ENCODE results near the gene ATAD1.
A peak's percentile ranks its signal among the peaks of the same experiment; 100 is the strongest.
"Not testable (repeated sequence)": the region's sequence is repeated elsewhere in the genome, so short reads cannot be mapped to it uniquely, and the experiment has no call there.

Gene ATAD1

DNA sequence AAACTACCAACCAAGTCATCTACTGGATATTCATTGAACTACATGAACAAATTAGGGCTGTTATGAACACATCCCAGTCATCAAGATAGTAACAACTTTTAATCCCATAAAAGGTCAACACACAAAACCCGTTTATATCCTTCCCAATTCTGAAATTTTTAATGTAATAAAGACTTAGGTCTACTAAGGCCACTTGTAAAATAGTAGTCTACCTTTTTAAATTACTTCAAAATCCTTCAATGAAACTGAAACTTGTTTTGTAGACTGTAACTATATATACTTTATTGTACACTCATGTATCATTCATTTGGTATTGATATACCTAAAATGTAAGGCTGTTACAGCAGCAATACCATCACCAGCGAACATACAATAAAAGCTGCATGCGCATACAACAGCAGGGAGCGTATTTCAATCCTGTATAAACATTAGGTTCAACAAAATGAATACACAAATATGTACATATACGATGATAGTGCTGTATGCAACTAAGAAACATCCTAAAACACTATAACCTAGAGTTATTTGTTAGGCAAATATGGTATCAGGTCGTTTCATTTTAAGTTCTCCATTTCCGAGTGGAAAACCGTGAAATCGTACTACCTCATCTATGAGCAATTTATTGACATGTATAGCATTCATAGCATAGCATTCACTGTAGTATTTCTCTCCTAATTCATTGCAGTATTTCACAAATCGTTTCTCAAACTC is 973 bp downstream of the ATAD1 start:
- DNase-seq (ENCODE audit: low read depth in 1 of 2, low spot score in 1 of 2), result no peak
- in situ Hi-C loops (cut with HindIII; ENCODE audit: low pct_unique_long_range_greater_than_20kb, low sequenced_read_pairs), result no loop called here
- TF ChIP-seq JUND (IDR thresholded peaks at IDR 0.05; ENCODE audit: low read depth), result no peak

DNA sequence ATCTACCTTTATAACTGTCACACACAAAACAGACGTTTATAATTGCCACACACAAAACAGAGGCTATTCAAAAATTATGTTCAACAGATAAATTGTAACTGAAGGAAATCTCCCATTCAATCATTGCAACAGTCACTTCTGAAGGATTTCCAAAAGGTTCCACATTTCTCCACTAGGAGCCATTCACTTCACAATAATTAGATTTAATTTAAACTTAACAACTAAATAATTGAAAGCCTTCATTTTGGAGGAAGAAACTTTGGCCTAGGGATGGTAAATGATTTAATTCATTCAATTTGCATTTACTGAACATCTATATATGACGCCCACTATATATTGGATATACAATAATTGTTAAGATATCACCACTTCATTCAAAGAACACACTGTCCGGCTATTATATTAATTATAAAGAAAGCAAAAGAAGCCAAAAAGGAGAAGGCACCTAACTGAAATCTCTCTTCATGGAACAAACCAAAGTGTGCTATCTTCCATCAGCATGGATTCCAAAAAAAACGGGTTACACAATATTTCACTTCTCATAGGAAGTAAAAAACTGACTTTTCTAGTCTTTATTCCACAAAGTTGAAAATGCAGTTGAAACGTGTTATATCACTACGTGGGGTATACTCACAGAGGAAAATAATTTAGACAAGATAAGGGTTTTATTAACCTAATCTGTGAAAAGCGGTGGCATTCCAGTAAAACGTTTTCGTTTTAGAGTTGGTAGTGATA is 1.7 kb downstream of the ATAD1 start:
- DNase-seq (ENCODE audit: low read depth in 1 of 2, low spot score in 1 of 2), result no peak
- TF ChIP-seq JUND (IDR thresholded peaks at IDR 0.05; ENCODE audit: low read depth), result no peak
- in situ Hi-C loops (cut with HindIII; ENCODE audit: low pct_unique_long_range_greater_than_20kb, low sequenced_read_pairs), result no loop called here

DNA sequence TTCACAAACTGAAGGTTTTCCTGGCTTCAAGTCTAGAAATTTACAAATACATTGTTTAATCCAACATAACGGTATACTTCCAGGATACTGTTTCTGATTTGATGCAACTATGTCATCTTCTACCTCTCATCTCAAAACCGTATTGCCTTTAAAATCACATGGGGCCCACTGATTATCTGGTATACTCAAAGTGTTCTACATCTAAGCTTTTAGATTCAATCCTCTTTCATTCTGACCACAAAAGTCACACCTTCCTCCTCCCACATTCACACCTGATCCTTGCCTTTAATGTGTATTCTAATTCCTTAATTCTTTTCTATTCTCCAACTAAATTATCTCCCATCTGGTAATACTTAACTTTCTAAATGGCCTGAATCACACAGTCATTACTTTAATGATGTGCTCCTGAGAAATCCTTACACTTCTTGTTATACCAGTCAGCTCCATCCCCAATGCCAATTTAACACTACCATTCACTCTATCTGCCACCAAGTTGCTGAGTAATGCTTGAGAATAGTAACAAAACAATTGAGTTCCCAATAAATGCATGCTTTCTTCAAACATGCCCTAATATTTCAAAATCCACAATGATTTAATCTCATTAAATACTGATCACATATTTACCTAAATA is 13.0 kb downstream of the ATAD1 start:
- DNase-seq (ENCODE audit: low read depth in 1 of 2, low spot score in 1 of 2), result no peak
- TF ChIP-seq JUND (IDR thresholded peaks at IDR 0.05; ENCODE audit: low read depth), result no peak
- in situ Hi-C loops (cut with HindIII; ENCODE audit: low pct_unique_long_range_greater_than_20kb, low sequenced_read_pairs), result no loop called here

DNA sequence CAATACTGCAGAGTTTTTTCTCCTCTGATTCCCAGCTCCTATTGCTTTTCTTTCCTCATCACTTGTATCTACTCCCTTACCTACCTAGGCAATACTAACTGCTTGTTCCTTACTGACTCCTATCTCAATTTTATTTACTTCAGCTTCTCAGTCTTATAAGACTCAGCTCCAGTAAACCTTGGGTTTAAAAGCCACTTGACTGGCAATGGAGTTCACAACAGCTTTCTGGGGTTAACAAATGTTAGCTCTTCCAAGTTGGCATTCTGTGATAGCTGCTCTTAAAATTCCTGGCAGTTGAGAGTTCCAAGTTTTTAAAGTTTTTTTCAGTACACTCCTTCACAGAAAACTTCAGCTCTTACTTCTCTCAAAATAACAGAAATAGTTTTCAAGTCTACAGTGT is 14.2 kb downstream of the ATAD1 start:
- no peak for DNase-seq (ENCODE audit: low read depth in 1 of 2, low spot score in 1 of 2)
- in situ Hi-C loops (cut with HindIII; ENCODE audit: low pct_unique_long_range_greater_than_20kb, low sequenced_read_pairs), result no loop called here
- TF ChIP-seq JUND (IDR thresholded peaks at IDR 0.05; ENCODE audit: low read depth), result no peak

DNA sequence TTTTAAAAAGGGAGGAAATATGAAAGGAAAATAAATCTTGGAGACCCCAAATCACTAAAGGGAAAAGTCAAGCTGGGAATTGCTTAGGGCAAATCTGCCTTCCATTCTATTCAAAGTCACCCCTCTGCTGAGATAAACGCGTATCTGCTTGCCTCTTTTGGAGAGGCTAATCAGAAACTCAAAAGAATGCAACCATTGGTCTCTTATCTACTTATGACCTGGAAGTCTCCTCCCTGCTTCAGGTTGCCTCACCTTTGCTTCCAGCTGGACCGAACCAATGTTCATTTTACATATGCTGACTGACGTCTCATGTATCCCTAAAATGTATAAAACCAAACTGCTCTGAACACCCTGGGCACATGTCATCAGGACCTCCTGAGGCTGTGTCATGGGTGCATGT is 14.7 kb downstream of the ATAD1 start:
- no peak for DNase-seq (ENCODE audit: low read depth in 1 of 2, low spot score in 1 of 2)
- in situ Hi-C loops (cut with HindIII; ENCODE audit: low pct_unique_long_range_greater_than_20kb, low sequenced_read_pairs), result no loop called here
- TF ChIP-seq JUND (IDR thresholded peaks at IDR 0.05; ENCODE audit: low read depth), result no peak

DNA sequence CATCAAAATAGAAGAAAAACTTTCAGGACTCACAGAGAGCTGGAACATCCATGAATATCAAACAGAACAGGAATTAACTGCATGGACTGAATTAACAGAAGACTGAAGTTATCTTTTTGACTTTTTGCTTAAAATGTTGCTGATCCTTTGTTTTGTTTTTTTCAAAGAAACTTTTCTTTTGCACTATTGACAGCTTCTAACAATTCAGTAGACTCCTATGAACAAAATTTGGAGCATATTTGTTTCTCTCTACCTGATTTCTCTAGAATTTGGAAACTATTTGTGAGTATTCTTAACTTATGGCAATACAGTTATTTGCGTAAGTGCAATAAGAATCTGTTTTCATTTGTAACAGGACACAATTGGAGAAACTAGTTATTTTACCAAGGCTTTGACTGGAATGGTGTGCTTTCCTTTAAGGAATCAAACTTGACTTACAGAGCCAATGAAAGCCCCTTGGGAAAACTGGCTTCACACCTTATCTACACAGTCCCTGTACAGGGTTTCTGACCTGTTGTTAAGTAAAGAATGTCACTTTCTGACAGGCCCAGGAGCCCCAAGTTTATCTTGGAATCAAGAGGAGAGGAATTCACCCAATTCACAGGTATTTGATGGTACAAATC is 16.1 kb downstream of the ATAD1 start:
- DNase-seq (ENCODE audit: low read depth in 1 of 2, low spot score in 1 of 2), result peak in 1 of 2 experiments; percentile 13
- in situ Hi-C loops (cut with HindIII; ENCODE audit: low pct_unique_long_range_greater_than_20kb, low sequenced_read_pairs), result not testable (repeated sequence)

DNA sequence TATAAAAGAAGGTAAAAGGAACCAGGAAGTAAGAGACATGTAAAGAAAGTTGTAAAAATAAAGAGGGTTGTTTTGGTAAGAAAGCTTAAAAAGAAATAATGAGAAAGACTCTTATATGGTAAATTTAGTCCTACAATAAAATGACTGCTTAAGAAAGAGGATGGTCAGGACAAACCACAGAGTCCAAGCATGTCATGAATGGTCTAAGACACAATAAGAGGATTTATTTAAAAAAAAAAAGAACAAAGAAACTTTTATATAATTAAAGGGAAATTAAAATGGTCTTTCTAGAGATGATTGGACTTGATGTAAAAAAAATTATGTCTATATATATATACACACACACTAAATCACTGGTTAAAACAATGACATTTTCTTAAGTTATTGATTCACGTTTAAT is 18.2 kb downstream of the ATAD1 start:
- no peak for TF ChIP-seq JUND (IDR thresholded peaks at IDR 0.05; ENCODE audit: low read depth)
- DNase-seq (ENCODE audit: low read depth in 1 of 2, low spot score in 1 of 2), result no peak
- in situ Hi-C loops (cut with HindIII; ENCODE audit: low pct_unique_long_range_greater_than_20kb, low sequenced_read_pairs), result no loop called here

DNA sequence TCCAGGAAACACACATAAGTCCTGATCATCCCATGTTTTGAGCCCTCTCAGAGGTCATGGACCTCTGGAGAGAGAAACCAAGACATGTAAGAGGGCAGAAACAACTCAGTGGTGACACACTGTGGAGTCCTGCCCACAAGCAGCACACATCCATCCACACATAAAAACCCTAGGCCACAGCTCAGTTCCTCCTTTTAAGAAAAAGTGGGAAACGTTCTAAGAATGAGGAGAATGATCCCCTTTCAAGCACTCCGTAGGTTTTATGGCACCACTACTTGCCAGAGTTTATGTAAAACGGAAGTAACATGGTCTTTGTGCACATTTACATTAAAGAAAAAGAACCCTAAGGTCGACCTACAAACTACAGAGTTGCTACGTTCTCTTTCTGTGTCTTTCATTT is 19.9 kb downstream of the ATAD1 start:
- in situ Hi-C loops (cut with HindIII; ENCODE audit: low pct_unique_long_range_greater_than_20kb, low sequenced_read_pairs), result no loop called here
- DNase-seq (ENCODE audit: low read depth in 1 of 2, low spot score in 1 of 2), result no peak

DNA sequence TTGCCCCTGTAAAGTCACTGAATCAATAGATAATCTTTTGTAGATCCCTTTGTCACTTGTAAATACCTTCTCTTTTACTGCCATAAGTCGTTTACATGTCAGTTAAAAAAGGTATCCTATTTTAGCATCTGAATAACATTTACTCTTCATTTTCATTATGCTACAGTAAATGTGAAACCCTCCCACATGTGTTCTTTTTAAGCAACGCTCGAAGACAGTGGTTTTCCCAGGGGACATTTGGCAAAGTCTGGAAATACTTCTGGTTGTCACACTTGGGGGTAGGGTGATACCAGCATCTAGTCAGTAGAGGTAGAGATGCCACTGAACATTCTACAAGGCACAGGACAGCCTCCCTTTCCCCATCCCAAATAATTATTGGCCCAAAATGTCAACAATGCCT is 23.7 kb downstream of the ATAD1 start:
- in situ Hi-C loops (cut with HindIII; ENCODE audit: low pct_unique_long_range_greater_than_20kb, low sequenced_read_pairs), result no loop called here
- TF ChIP-seq JUND (IDR thresholded peaks at IDR 0.05; ENCODE audit: low read depth), result no peak
- DNase-seq (ENCODE audit: low read depth in 1 of 2, low spot score in 1 of 2), result no peak

More for the DNA sequence above, 19.9 kb downstream of the ATAD1 start:
- TF ChIP-seq JUND (IDR thresholded peaks at IDR 0.05; ENCODE audit: low read depth), result no peak

DNA sequence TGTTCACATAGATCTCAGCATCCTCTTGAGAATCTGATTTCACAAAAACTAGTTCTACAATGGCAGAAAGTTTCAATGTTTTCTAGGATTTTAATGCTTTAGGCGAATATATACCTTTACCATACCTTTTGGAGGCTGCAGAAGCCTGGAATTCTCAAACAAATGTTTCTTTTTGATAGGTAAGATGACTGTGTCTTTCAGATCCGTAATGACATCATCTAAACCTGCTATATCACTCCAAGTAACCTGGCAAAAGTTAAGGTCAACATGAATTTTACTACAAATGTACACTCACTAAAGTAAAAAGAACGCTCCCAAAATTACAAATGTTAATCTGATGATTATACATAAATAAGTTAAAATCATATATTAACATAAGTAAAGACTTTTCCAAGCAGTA is 27.8 kb downstream of the ATAD1 start:
- DNase-seq (ENCODE audit: low read depth in 1 of 2, low spot score in 1 of 2), result no peak
- no peak for TF ChIP-seq JUND (IDR thresholded peaks at IDR 0.05; ENCODE audit: low read depth)

DNA sequence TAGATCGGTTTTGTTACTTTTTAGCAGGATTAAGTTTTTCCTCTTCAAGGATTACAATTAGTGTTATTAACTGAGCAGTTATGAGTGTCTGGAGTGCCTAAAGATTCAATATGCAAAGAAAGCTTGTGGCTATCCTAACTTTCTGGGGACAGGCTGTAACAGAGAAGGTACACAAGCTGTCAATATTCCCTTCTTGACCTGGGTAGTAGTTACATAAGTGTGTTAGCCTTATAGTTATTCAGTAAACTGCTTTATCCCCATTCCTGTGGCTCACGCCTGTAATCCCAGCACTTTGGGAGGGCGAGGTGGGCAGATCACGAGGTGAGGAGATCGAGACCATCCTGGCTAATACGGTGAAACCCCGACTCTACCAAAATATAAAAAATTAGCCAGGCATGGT is 31.6 kb downstream of the ATAD1 start:
- in situ Hi-C loops (cut with HindIII; ENCODE audit: low pct_unique_long_range_greater_than_20kb, low sequenced_read_pairs), result no loop called here
- TF ChIP-seq JUND (IDR thresholded peaks at IDR 0.05; ENCODE audit: low read depth), result no peak
- DNase-seq (ENCODE audit: low read depth in 1 of 2, low spot score in 1 of 2), result no peak

More for the DNA sequence above, 27.8 kb downstream of the ATAD1 start:
- in situ Hi-C loops (cut with HindIII; ENCODE audit: low pct_unique_long_range_greater_than_20kb, low sequenced_read_pairs), result no loop called here

DNA sequence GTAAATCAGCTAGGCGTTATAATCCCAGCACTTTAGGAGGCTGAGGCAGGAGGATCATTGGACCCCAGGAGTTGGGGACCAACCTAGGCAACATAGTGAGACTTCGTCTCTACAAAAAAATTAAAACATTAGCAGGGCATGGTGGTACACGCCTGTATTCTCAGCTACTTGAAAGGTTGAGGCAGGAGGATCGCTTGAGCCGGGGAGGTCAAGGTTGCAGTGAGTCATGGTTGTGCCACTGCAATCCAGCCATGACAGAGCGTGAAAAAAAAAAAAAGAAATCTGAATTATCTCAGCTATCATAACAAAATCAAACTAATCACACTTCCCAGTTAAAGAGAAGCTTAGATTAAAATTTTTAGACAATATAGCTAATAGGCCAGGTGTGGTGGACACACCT is 35.3 kb downstream of the ATAD1 start:
- no peak for DNase-seq (ENCODE audit: low read depth in 1 of 2, low spot score in 1 of 2)
- in situ Hi-C loops (cut with HindIII; ENCODE audit: low pct_unique_long_range_greater_than_20kb, low sequenced_read_pairs), result no loop called here
- TF ChIP-seq JUND (IDR thresholded peaks at IDR 0.05; ENCODE audit: low read depth), result no peak

DNA sequence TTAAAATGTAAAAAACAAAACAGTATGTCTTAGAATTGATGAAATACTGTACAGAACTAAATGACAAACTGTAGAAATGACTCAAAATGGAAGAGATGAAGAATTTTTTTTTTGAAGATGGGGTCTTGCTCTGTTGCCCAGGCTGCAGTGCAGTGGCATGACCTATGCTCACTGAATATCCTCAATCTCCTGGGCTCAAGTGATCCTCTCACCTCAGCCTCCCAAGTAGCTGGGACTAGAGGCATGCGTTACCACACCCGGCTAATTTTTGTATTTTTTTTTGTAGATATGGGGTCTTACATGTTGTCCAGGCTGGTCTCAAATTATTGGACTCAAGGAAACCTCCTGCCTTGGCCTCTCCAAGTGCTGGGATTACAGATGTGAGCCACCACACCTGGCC is 36.5 kb downstream of the ATAD1 start:
- no peak for TF ChIP-seq JUND (IDR thresholded peaks at IDR 0.05; ENCODE audit: low read depth)
- in situ Hi-C loops (cut with HindIII; ENCODE audit: low pct_unique_long_range_greater_than_20kb, low sequenced_read_pairs), result no loop called here
- no peak for DNase-seq (ENCODE audit: low read depth in 1 of 2, low spot score in 1 of 2)
